Activated B cell treated with CpG ODN at 0.5 μM for 24 hours (primary cell): ENCODE measurements around the gene CYTH4. TPM values are rescaled to one million over a fixed set of nuclear protein-coding genes. Genes with fewer than 3 reads are reported as not detected.

Experiments
- ATAC-seq: fragments of 200-7000 bp; cut with Tn5 transposase; one replicate; pipeline ENCODE4 v1.10.0; 2021; ENCODE audit warnings: low read depth, mild to moderate bottlenecking, moderate library complexity
- CTCF ChIA-PET: fragments of 350-600 bp; sonication (Branson Sonifier 250); formaldehyde crosslinking; loops from one replicate; lab custom pipeline; 2021; ENCODE audit warnings: antibody characterized with exemption; lab: Charles Lee
- POLR2A ChIA-PET: fragments of 350-600 bp; sonication (Branson Sonifier 250); formaldehyde crosslinking; loops from one replicate; lab custom pipeline; 2021; ENCODE audit warnings: antibody characterized with exemption; lab: Charles Lee
- DNase-seq: peaks from one replicate; pipeline ENCODE4 v3.0.0; 2022
- H3K27ac Mint-ChIP-seq: one replicate; pipeline ENCODE4 v1.8.0; 2020; ENCODE audit warnings: mixed read lengths
- H3K27me3 Mint-ChIP-seq: one replicate; pipeline ENCODE4 v1.8.0; 2021; ENCODE audit warnings: mixed read lengths
- H3K36me3 Mint-ChIP-seq: one replicate; pipeline ENCODE4 v1.8.0; 2021; ENCODE audit warnings: low read depth, mixed read lengths
- H3K4me1 Mint-ChIP-seq: one replicate; pipeline ENCODE4 v1.8.0; 2021; ENCODE audit warnings: mixed read lengths
- H3K4me3 Mint-ChIP-seq: one replicate; pipeline ENCODE4 v1.8.0; 2020; ENCODE audit warnings: mild to moderate bottlenecking, mixed read lengths
- H3K9me3 Mint-ChIP-seq: one replicate; pipeline ENCODE4 v1.8.0; 2020; ENCODE audit warnings: mixed read lengths
- CTCF ChIP-seq: fragments of 200-600 bp; IDR thresholded peaks from one replicate; pipeline ENCODE4 v1.8.0; 2022; ENCODE audit warnings: antibody characterized with exemption, mild to moderate bottlenecking
- intact Hi-C: fragments of 100-400 bp; cut with micrococcal nuclease; formaldehyde crosslinking; loops from one replicate; pipeline ENCODE4 v1.15.1; 2024
- total RNA-seq: library from RNA; stranded (reverse); gene quantifications from 2 replicates; pipeline ENCODE4 v1.2.3, GENCODE V29; 2022

The CYTH4 gene
- total RNA-seq, 1 donor from 2014 or later, result 40.3 TPM

DNA sequence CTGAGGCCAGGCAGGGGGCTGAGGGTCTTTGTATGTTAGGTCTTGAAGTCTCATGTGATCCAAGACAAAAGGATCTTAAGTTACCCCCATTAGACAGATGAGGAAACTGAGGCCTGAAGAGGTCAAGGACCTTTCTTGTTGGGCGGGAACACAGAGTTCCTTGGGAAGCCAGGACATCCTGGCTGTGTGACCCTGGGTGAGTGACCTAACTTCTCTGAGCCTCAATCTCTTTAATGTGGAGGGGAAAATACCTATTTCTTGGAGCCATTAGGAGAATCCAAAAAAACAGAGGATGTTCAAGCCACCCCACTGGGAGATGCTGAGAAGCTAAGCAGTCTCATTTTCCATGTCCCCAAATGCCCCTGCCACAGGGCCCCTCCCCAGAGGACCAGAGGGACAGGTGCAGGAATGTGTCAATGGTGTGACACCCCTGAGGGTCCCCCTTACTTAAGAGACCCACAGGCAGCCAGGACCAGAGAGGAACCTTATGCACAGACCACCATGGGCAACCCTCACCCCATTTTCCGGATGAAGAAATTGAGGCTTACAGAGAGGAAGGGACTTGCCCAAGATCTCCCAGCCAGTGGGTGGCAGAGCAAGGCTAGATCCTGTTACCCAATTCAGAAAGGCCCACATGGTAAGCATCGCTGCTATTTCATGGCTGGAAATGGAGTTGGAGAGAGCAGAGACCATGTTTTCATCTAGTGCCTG lies 46.3 kb upstream of the CYTH4 start:
- ChIA-PET POLR2A (interaction anchor here (0.6 to 9.9 kb wide), 4 partner anchors 8 to 36 kb away, joined by 3 to 304 read pairs (median 4); partner anchors contain the start of gene RAC2), CTCF (interaction anchor here (1.0 kb wide), 1 partner anchor 25 kb away, joined by 3 read pairs; no protein-coding TSS in a partner anchor)
- peak overlapping the region; percentile 93 for H3K27ac Mint-ChIP-seq
- H3K4me1 Mint-ChIP-seq, result peaks cover 98% of the 10 kb centered on the region
- H3K9me3 Mint-ChIP-seq, result no peaks in the 10 kb centered on the region
- intact Hi-C loops, result no loop called here
- ATAC-seq (no peak), DNase-seq (no peak)
- H3K36me3 Mint-ChIP-seq, result peaks cover 97% of the 10 kb centered on the region
- TF ChIP-seq CTCF, result no peak
- peak overlapping the region; percentile 64 for H3K4me3 Mint-ChIP-seq
- H3K27me3 Mint-ChIP-seq, result no peaks in the 10 kb centered on the region

- H3K9me3 Mint-ChIP-seq, result no peaks in the 10 kb centered on the region
- TF ChIP-seq CTCF, result no peak
- peak overlapping the region; percentile 93 for H3K27ac Mint-ChIP-seq
- POLR2A ChIA-PET, result interaction anchor here (0.7 to 9.9 kb wide), 7 partner anchors 6 to 47 kb away, joined by 3 to 304 read pairs (median 6); partner anchors contain the start of gene CYTH4
- DNase-seq (no peak), ATAC-seq (no peak)
- CTCF ChIA-PET, result interaction anchor here (1.0 to 8.8 kb wide), 2 partner anchors 15 to 22 kb away, joined by 3 to 139 read pairs; no protein-coding TSS in a partner anchor
- H3K27me3 Mint-ChIP-seq, result no peaks in the 10 kb centered on the region
- H3K36me3 Mint-ChIP-seq, result peaks cover 94% of the 10 kb centered on the region
- H3K4me3 Mint-ChIP-seq, result peak overlapping the region; percentile 35
- H3K4me1 Mint-ChIP-seq, result peaks cover 98% of the 10 kb centered on the region
- intact Hi-C loops, result no loop called here
These were observed 44.7 kb upstream of the CYTH4 start for GRCh38 chr22:37237371-37238268.

DNA sequence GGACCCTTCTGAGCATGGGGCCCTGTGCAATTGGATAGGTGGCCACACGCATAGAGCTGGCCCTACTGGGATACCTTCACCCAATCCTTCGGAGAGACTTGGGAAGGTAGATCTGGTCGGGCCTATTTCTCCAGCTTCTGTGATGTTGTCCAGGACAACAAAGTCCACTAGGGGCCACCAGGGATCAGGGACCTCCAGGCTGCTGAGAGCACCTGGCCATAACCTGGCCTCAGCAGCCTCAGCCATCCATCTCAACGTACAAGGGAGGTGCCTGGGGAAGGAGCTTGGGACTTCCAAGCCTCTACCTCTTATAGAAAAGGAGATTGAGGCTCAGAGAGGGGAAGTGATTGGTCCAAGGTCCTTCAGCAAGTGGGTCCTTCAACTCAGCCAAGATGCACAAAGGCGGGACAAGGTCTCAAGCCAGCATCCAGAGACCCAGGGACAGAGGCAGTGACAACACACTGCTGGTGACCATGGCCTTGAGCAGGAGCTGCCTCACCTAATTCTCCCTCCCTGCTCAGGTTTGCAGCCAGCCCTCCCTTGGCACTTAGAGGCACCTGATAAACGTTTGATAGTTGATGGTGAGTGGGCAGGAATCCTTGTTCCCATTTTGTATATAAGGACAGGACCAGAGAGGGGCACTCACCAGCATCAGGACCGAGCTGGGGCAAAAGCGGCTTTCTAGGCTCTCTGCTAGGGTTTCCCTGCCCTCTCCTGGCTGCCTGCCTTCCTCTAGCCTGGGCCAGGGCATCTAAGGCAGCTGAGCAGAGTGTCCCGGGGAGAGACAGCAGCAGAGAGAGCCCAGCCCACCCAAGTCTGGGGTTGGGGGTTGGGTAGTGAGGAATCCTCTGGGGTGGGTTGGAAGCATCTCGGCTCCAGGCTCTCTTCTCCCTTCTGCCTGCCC lies 42.7 kb upstream of the CYTH4 start:
- no peak for TF ChIP-seq CTCF
- intact Hi-C loops, result no loop called here
- ChIA-PET POLR2A (interaction anchor here (0.5 to 9.9 kb wide), 8 partner anchors 8 to 115 kb away, joined by 3 to 304 read pairs (median 5); no protein-coding TSS in a partner anchor), CTCF (interaction anchor here (8.2 to 8.8 kb wide), 2 partner anchors 10 to 20 kb away, joined by 56 to 139 read pairs; no protein-coding TSS in a partner anchor)
- no peaks in the 10 kb centered on the region for H3K9me3 Mint-ChIP-seq
- peak overlapping the region; percentile 97 for H3K4me3 Mint-ChIP-seq
- no peaks in the 10 kb centered on the region for H3K27me3 Mint-ChIP-seq
- no peak for DNase-seq
- peaks cover 90% of the 10 kb centered on the region for H3K4me1 Mint-ChIP-seq
- H3K36me3 Mint-ChIP-seq, result peaks cover 84% of the 10 kb centered on the region
- H3K27ac Mint-ChIP-seq, result peak overlapping the region; percentile 93
- no peak for ATAC-seq

- intact Hi-C loops, result no loop called here
- Mint-ChIP-seq H3K27me3 (no peaks in the 10 kb centered on the region), H3K36me3 (peaks cover 76% of the 10 kb centered on the region), H3K27ac (peak overlapping the region; percentile 90), H3K9me3 (no peaks in the 10 kb centered on the region), H3K4me3 (peak overlapping the region; percentile 97), H3K4me1 (peaks cover 90% of the 10 kb centered on the region)
- ATAC-seq, result no peak
- no peak for TF ChIP-seq CTCF
- CTCF ChIA-PET, result interaction anchor here (8.2 to 8.8 kb wide), 2 partner anchors 10 to 20 kb away, joined by 56 to 139 read pairs; no protein-coding TSS in a partner anchor
- POLR2A ChIA-PET, result interaction anchor here (0.5 to 9.9 kb wide), 7 partner anchors 9 to 116 kb away, joined by 3 to 304 read pairs (median 9); no protein-coding TSS in a partner anchor
- peak; percentile 18 for DNase-seq
These were observed 41.9 kb upstream of the CYTH4 start for GRCh38 chr22:37240240-37240940.
